Measurements from ENCODE around the gene CARD18. TPM values are rescaled to one million over a fixed set of nuclear protein-coding genes. Genes with fewer than 3 reads are reported as not detected.

CARD18 gene
- total RNA-seq, 2 donors from 2014 or later: not detected

DNA sequence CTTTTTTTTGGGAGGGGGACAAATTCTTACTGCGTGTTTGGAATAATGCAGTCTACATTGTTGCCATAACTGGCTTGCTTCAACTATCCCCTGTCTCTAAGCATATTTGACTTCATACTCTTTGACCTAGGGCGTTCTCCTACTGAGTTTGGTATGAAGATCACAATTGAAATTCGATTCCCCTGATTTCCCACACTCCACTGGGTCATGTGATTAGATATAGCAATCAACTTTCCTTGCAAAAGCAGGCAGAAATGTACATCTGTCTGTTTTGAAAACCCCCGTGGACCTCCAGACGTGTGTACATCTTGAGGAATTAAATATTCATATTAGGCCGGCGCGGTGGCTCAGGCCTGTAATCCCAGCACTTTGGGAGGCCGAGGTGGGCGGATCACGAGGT is 13.8 kb upstream of the CARD18 start:
- Histone ChIP-seq H3K9ac (ENCODE audit: extremely low read depth, low read length, poor library complexity, severe bottlenecking) (no peak overlapping the region), H3K4me1 (ENCODE audit: control insufficient read depth, insufficient read depth, low read length) (no peaks in the 10 kb centered on the region), H3K27ac (ENCODE audit: low read depth, low read length) (no peak overlapping the region), H3K9me3 (ENCODE audit: control insufficient read depth, low read length) (no peaks in the 10 kb centered on the region), H3K4me3 (ENCODE audit: low read length) (no peak overlapping the region), H3K36me3 (ENCODE audit: control insufficient read depth, insufficient read depth, low read length) (no peaks in the 10 kb centered on the region), H3K27me3 (ENCODE audit: control insufficient read depth, insufficient read depth, low read length, poor library complexity, severe bottlenecking) (no peaks in the 10 kb centered on the region)
- DNase-seq: no peak
- H3K27ac Mint-ChIP-seq: no peak overlapping the region
- no peaks in the 10 kb centered on the region for H3K36me3 Mint-ChIP-seq (ENCODE audit: low read depth)
- H3K27me3 Mint-ChIP-seq (ENCODE audit: insufficient read depth): no peaks in the 10 kb centered on the region
- no peaks in the 10 kb centered on the region for H3K9me3 Mint-ChIP-seq
- WGBS, 2 experiments (ENCODE audit: insufficient coverage in 1 of 2, insufficient read length in 1 of 2): 88 to 96% methylated on average over 9 to 11 of the region's 11 CpGs
- TF ChIP-seq CTCF (conservative IDR thresholded peaks at IDR 0.05): no peak
- peaks cover 8% of the 10 kb centered on the region for H3K4me1 Mint-ChIP-seq
- H3K4me3 Mint-ChIP-seq: no peak overlapping the region

- Mint-ChIP-seq H3K9me3 (no peaks in the 10 kb centered on the region), H3K27ac (no peak overlapping the region), H3K27me3 (ENCODE audit: insufficient read depth) (no peaks in the 10 kb centered on the region), H3K4me3 (no peak overlapping the region), H3K4me1 (peaks cover 8% of the 10 kb centered on the region), H3K36me3 (ENCODE audit: low read depth) (no peaks in the 10 kb centered on the region)
- no peaks in the 10 kb centered on the region for H3K9me3 ChIP-seq (ENCODE audit: control insufficient read depth, low read length)
- H3K36me3 ChIP-seq (ENCODE audit: control insufficient read depth, insufficient read depth, low read length): no peaks in the 10 kb centered on the region
- no peak overlapping the region for H3K9ac ChIP-seq (ENCODE audit: extremely low read depth, low read length, poor library complexity, severe bottlenecking)
- WGBS, 2 experiments (ENCODE audit: insufficient coverage in 1 of 2, insufficient read length in 1 of 2): 91 to 92% methylated on average over 3 to 5 of the region's 5 CpGs
- H3K27ac ChIP-seq (ENCODE audit: low read depth, low read length): no peak overlapping the region
- no peak overlapping the region for H3K4me3 ChIP-seq (ENCODE audit: low read length)
- no peak for TF ChIP-seq CTCF (conservative IDR thresholded peaks at IDR 0.05)
- H3K27me3 ChIP-seq (ENCODE audit: control insufficient read depth, insufficient read depth, low read length, poor library complexity, severe bottlenecking): no peaks in the 10 kb centered on the region
- H3K4me1 ChIP-seq (ENCODE audit: control insufficient read depth, insufficient read depth, low read length): no peaks in the 10 kb centered on the region
- no peak for DNase-seq
Observed at GRCh38 chr11:105152560-105152959, 13.0 kb upstream of the CARD18 start.

DNA sequence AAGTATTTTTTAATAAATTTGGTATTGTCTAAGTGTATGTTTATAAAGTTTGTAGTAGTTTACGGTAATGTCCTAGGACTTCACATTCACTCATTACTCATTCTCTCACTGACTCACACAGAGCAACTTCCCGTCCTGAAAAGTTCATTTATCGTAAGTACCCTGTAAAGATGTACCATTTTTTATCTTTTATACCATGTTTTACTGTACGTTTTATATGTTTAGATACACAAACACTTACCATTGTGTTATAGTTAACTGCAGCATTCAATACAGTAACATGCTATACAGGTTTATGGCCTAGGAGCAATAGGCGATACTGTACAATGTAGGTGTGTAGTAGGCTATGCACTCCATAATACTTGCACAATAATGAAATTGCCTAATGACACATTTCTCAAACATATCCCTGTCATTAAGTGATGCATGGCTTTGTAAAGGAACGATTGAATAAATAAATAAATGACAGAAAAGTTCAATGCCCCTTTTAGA is 12.5 kb upstream of the CARD18 start:
- no peaks in the 10 kb centered on the region for H3K4me1 ChIP-seq (ENCODE audit: control insufficient read depth, insufficient read depth, low read length)
- Mint-ChIP-seq H3K27ac (no peak overlapping the region), H3K9me3 (no peaks in the 10 kb centered on the region), H3K27me3 (ENCODE audit: insufficient read depth) (no peaks in the 10 kb centered on the region), H3K36me3 (ENCODE audit: low read depth) (no peaks in the 10 kb centered on the region), H3K4me1 (peaks cover 8% of the 10 kb centered on the region), H3K4me3 (no peak overlapping the region)
- H3K9ac ChIP-seq (ENCODE audit: extremely low read depth, low read length, poor library complexity, severe bottlenecking): no peak overlapping the region
- no peaks in the 10 kb centered on the region for H3K9me3 ChIP-seq (ENCODE audit: control insufficient read depth, low read length)
- TF ChIP-seq CTCF (conservative IDR thresholded peaks at IDR 0.05): no peak
- 96% methylated on average over 4 of the region's 6 CpGs; no CpG with 5 or more reads in 1 of the 2 experiments for WGBS, 2 experiments (ENCODE audit: insufficient coverage in 1 of 2, insufficient read length in 1 of 2)
- no peak overlapping the region for H3K4me3 ChIP-seq (ENCODE audit: low read length)
- no peaks in the 10 kb centered on the region for H3K27me3 ChIP-seq (ENCODE audit: control insufficient read depth, insufficient read depth, low read length, poor library complexity, severe bottlenecking)
- H3K36me3 ChIP-seq (ENCODE audit: control insufficient read depth, insufficient read depth, low read length): no peaks in the 10 kb centered on the region
- no peak for DNase-seq
- H3K27ac ChIP-seq (ENCODE audit: low read depth, low read length): no peak overlapping the region
